Adrenal gland (tissue), 12 donors: Measurements from ENCODE around the gene PKN1. TPM values are rescaled to one million over a fixed set of nuclear protein-coding genes. Genes with fewer than 3 reads are reported as not detected.

Source experiments
- DNase-seq, 7 donors: peaks; one replicate each; pipeline ENCODE4 v3.0.0-alpha.2; 2019 to 2020
- H3K27ac ChIP-seq, 5 donors: fragments of 200-600 bp; sonication (generic) in 4 of 5; 1 replicate in 3 of 5; 2 replicates in 2 of 5; pipeline versions ENCODE4 v1.5.1 to v1.8.0; 2016 to 2020; ENCODE audit warnings: mild to moderate bottlenecking in 1 of 5
- H3K27me3 ChIP-seq: fragments of 200-600 bp; 2 replicates; pipeline ENCODE4 v1.8.0; 2021
- H3K36me3 ChIP-seq, 2 donors: fragments of 200-600 bp; replicated peaks in 1 of 2; 1 replicate in 1 of 2; 2 replicates in 1 of 2; pipeline versions ENCODE4 v1.5.1 to v1.8.0; 2018 to 2022
- H3K4me1 ChIP-seq, 2 donors: fragments of 200-600 bp; replicated peaks in 1 of 2; 1 replicate in 1 of 2; 2 replicates in 1 of 2; pipeline versions ENCODE4 v1.5.1 to v1.8.0; 2018 to 2021
- H3K4me3 ChIP-seq, 4 donors: fragments of 200-600 bp; sonication (generic) in 3 of 4; one replicate each; pipeline ENCODE4 v1.5.1; 2016 to 2018
- H3K9me3 ChIP-seq, 3 donors: fragments of 200-600 bp; sonication (generic) in 1 of 3; replicated peaks in 1 of 3; 1 replicate in 2 of 3; 2 replicates in 1 of 3; pipeline versions ENCODE4 v1.5.1 to v1.8.0; 2016 to 2021
- CTCF ChIP-seq, 6 experiments: fragments of 450-650 bp in 4 of 6; fragments of 200-600 bp in 2 of 6; sonication (generic) in 1 of 6; IDR thresholded peaks; 1 replicate in 5 of 6; 2 replicates in 1 of 6; pipeline versions ENCODE4 v1.5.1 to v1.8.0; 2016 to 2021; ENCODE audit warnings: antibody characterized with exemption in 6 of 6, mild to moderate bottlenecking in 2 of 6, moderate library complexity in 1 of 6
- POLR2A ChIP-seq, 2 donors: fragments of 450-650 bp; IDR thresholded peaks; one replicate each; pipeline ENCODE4 v1.6.1; 2017; ENCODE audit warnings: antibody characterized with exemption in 2 of 2, mild to moderate bottlenecking in 2 of 2, moderate library complexity in 1 of 2
- WGBS, 4 donors: extraction: QIAGEN DNeasy Blood & Tissue Kit in 2 of 4; methylation state at CpG; one replicate each; pipeline versions ENCODE4 v1.1.5 to v1.1.7; 2013 to 2017; 5-methylcytosine and 5-hydroxymethylcytosine counted together
- intact Hi-C, 2 donors: fragments of 100-400 bp; cut with DNase I; formaldehyde crosslinking; loops; one replicate each; pipeline versions ENCODE4 v1.14.1 to v1.15.0; 2022 to 2023
- polyA plus RNA-seq, 3 donors: library from polyadenylated mRNA; stranded (reverse); fragments of 200-250 nt in 2 of 3; fragments of 350-450 nt in 1 of 3; fragmentation: Illumina TruSeq in 1 of 3; extraction: RNeasy Lipid Tissue Mini Kit (QIAGEN cat#74804) in 1 of 3; gene quantifications; one replicate each; pipeline ENCODE4 v1.2.3, GENCODE V29; 2013 to 2014
- total RNA-seq, 9 donors: library from RNA; depleted of rRNA in 4 of 9; stranded (reverse); fragments of >200 nt in 4 of 9; fragments of 120-200 nt in 1 of 9; fragmentation: NEBNext Ultra II Directional in 1 of 9; extraction: Animal tissue kit (Norgen Biotek cat#: 25700) in 1 of 9; gene quantifications; one replicate each; pipeline versions ENCODE4 v1.1.0 to v1.2.4, GENCODE V29; 2013 to 2023
- donor health status: healthy with polysubstance abuse.
- donor health status: Bipolar disorder and iron deficiency.
- donor health status: DM: yes; HTN: yes; CAD: no.
- donor health status: DM: no; HTN: no; CAD: no.
- donor health status: DM: no; HTN: no; CAD: no.
- donor health status: DM: yes; HTN: yes; CAD: no.

PKN1 gene
- total and polyA plus RNA-seq, 12 donors, result 27.5 to 209 (median 120) TPM

- Histone ChIP-seq H3K9me3 (no peaks in the 10 kb centered on the region), H3K27ac (peak within 1 kb of the TSS in 4 of 5 donors; percentile 22 to 82 (median 70)), H3K36me3 (no peaks in the 10 kb centered on the region), H3K4me3 (peak within 1 kb of the TSS in 2 of 4 donors; percentile 83 to 84), H3K4me1 (peaks cover 28 to 30% of the 10 kb centered on the region in 2 donors), H3K27me3 (no peaks in the 10 kb centered on the region)
- intact Hi-C loops, result no loop called here
- 3 to 14% (median 7%) methylated on average over 15 to 71 of the region's 71 CpGs for WGBS, 4 donors
- peak; percentile 98 to 99 (median 98) for DNase-seq
- TF ChIP-seq CTCF (IDR thresholded peaks at IDR 0.05), result no peak
- TF ChIP-seq POLR2A (IDR thresholded peaks at IDR 0.05), result peak; percentile 16 to 70
These were observed 63.1 kb downstream of the PKN1 start, which contains the start of gene GIPC1 for GRCh38 chr19:14496029-14496833. Gene GIPC1, minus strand, starts transcription at chr19:14496127. Its CDS starts 13,151 bp downstream, at chr19:14482976.

GRCh38 chr19:14496834-14497227 lies 63.7 kb downstream of the PKN1 start:
- DNase-seq, result no peak
- Histone ChIP-seq H3K4me1 (peaks cover 28 to 30% of the 10 kb centered on the region in 2 donors), H3K27me3 (no peaks in the 10 kb centered on the region), H3K27ac (peak overlapping the region in 4 of 5 donors; percentile 22 to 82 (median 70)), H3K36me3 (no peaks in the 10 kb centered on the region), H3K9me3 (no peaks in the 10 kb centered on the region), H3K4me3 (peak overlapping the region in 1 of 4 donors; percentile 84)
- WGBS, 4 donors, result 31 to 44% (median 39%) methylated on average over 7 of the region's 7 CpGs
- intact Hi-C loops, result no loop called here
- no peak for TF ChIP-seq POLR2A (IDR thresholded peaks at IDR 0.05)
- no peak for TF ChIP-seq CTCF (IDR thresholded peaks at IDR 0.05)

- Histone ChIP-seq H3K27ac (peak overlapping the region in 4 of 5 donors; percentile 22 to 82 (median 70)), H3K4me1 (peaks cover 28 to 30% of the 10 kb centered on the region in 2 donors), H3K9me3 (no peaks in the 10 kb centered on the region), H3K27me3 (no peaks in the 10 kb centered on the region), H3K36me3 (no peaks in the 10 kb centered on the region), H3K4me3 (no peak overlapping the region)
- 43 to 59% (median 53%) methylated on average over 4 to 6 of the region's 6 CpGs for WGBS, 4 donors
- peak in 3 of 7 donors; percentile 25 to 58 (median 48) for DNase-seq
- TF ChIP-seq POLR2A (IDR thresholded peaks at IDR 0.05), result no peak
- no peak for TF ChIP-seq CTCF (IDR thresholded peaks at IDR 0.05)
- intact Hi-C loops, result no loop called here
These were observed 64.3 kb downstream of the PKN1 start for GRCh38 chr19:14497228-14497921.
